ENCODE results near the gene PTPN6. TPM values are rescaled to one million over a fixed set of nuclear protein-coding genes. Genes with fewer than 3 reads are reported as not detected.

PTPN6 gene
- total and polyA plus RNA-seq, 2 of the 13 experiments (the other 11 are each of a cell fraction or from before 2014, with no cell fraction given) = 10.5 to 10.6 TPM

DNA sequence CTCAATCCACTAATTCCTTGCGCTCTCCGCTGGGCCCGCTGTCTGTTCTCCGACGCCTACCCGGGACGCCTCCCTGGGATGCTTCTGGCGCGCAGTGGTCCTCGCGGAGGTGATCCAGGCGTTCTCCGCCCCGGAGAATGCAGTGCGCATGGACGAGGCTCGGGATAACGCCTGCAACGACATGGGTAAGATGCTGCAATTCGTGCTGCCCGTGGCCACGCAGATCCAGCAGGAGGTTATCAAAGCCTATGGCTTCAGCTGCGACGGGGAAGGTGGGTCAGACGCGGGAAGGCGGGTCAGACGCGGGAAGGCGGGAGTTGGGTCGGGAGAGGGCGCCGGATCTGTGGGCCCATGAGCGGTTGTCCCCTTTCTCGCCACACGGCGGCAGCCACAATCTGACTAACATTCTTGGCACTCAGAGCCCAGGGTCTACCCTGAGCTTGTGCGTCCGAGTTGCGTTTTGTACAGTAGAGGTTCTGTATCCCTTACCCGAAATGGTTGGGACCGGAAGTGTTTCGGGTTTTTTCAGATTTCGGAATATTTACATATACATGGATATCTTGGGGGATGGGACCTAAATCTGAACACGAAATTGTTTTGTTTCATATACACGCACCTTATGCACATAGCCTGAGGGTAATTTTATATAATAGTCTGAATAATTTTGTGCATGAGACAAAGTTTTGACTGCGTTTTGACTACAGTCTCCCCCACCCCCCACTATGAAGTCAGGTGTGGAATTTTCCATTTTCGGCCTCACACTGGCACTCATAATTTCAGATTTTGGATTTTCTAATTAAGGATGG lies 6.6 kb upstream of the PTPN6 start (continued):
- TF ChIP-seq SALL2 (CRISPR knock-in tag; IDR thresholded peaks at IDR 0.05) = peak; percentile 73
- TF ChIP-seq ZNF790 (CRISPR knock-in tag; IDR thresholded peaks at IDR 0.05; ENCODE audit: borderline replicate concordance) = no peak
- no peak for TF ChIP-seq IRF2 (CRISPR knock-in tag; IDR thresholded peaks at IDR 0.05)
- 0 out of 2 replicates have a peak, but pooled peaks have one; percentile 59 for TF ChIP-seq FIP1L1 (IDR thresholded peaks at IDR 0.05; ENCODE audit: borderline replicate concordance, insufficient read depth, low read depth, low read length)
- TF ChIP-seq, protein P1, sequence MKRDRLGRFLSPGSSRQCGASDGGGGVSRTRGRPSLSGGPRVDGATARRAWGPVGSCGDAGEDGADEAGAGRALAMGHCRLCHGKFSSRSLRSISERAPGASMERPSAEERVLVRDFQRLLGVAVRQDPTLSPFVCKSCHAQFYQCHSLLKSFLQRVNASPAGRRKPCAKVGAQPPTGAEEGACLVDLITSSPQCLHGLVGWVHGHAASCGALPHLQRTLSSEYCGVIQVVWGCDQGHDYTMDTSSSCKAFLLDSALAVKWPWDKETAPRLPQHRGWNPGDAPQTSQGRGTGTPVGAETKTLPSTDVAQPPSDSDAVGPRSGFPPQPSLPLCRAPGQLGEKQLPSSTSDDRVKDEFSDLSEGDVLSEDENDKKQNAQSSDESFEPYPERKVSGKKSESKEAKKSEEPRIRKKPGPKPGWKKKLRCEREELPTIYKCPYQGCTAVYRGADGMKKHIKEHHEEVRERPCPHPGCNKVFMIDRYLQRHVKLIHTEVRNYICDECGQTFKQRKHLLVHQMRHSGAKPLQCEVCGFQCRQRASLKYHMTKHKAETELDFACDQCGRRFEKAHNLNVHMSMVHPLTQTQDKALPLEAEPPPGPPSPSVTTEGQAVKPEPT (CRISPR knock-in tag; IDR thresholded peaks at IDR 0.05; ENCODE audit: low read depth) = no peak
- peak; percentile 62; the same call in 1 of the 2 replicates for TF ChIP-seq ZFY (CRISPR knock-in tag; IDR thresholded peaks at IDR 0.05)
- no peak for TF ChIP-seq ZNF264 (CRISPR knock-in tag; IDR thresholded peaks at IDR 0.05)
- no peak for TF ChIP-seq MBD4 (IDR thresholded peaks at IDR 0.05; ENCODE audit: borderline replicate concordance, low read length)
- no peak for TF ChIP-seq PTBP1 (IDR thresholded peaks at IDR 0.05; ENCODE audit: low read depth, low read length, poor library complexity, severe bottlenecking)
- TF ChIP-seq, protein P2, sequence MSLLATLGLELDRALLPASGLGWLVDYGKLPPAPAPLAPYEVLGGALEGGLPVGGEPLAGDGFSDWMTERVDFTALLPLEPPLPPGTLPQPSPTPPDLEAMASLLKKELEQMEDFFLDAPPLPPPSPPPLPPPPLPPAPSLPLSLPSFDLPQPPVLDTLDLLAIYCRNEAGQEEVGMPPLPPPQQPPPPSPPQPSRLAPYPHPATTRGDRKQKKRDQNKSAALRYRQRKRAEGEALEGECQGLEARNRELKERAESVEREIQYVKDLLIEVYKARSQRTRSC (CRISPR knock-in tag; IDR thresholded peaks at IDR 0.05; ENCODE audit: low read depth) = no peak
- TF ChIP-seq MBNL3 (CRISPR knock-in tag; conservative IDR thresholded peaks at IDR 0.05) = no peak
- peak; percentile 61 for TF ChIP-seq AGO1 (IDR thresholded peaks at IDR 0.05; ENCODE audit: low read depth, low read length, poor library complexity, severe bottlenecking)
- peak; percentile 49; the same call in 1 of the 2 replicates for TF ChIP-seq ZNF205 (CRISPR knock-in tag; IDR thresholded peaks at IDR 0.05)
- no peak; the same call in 1 of the 2 replicates for TF ChIP-seq KAT7 (CRISPR knock-in tag; IDR thresholded peaks at IDR 0.05; ENCODE audit: borderline replicate concordance)
- peak; percentile 60 for TF ChIP-seq XRCC5 (optimal IDR thresholded peaks at IDR 0.05; ENCODE audit: low read length)
- no peak for TF ChIP-seq SP5 (CRISPR knock-in tag; IDR thresholded peaks at IDR 0.05; ENCODE audit: borderline replicate concordance, low read depth)
- TF ChIP-seq SP140L (CRISPR knock-in tag; IDR thresholded peaks at IDR 0.05; ENCODE audit: borderline replicate concordance) = no peak
- TF ChIP-seq TOE1 (CRISPR knock-in tag; IDR thresholded peaks at IDR 0.05) = no peak
- TF ChIP-seq U2AF1 (optimal IDR thresholded peaks at IDR 0.05; ENCODE audit: low read depth, low read length) = no peak
- no peak for TF ChIP-seq ZNF234 (CRISPR knock-in tag; conservative IDR thresholded peaks at IDR 0.05)
- no peak for TF ChIP-seq ZEB1 (IDR thresholded peaks at IDR 0.05; ENCODE audit: insufficient replicate concordance, low read depth)
- peak; percentile 68; the same call in 1 of the 2 replicates for TF ChIP-seq ISL2 (CRISPR knock-in tag; IDR thresholded peaks at IDR 0.05)
- TF ChIP-seq ZNF674 (CRISPR knock-in tag; IDR thresholded peaks at IDR 0.05; ENCODE audit: low read depth) = 0 out of 2 replicates have a peak, but pooled peaks have one; percentile 43
- no peak for TF ChIP-seq ZNF329 (CRISPR knock-in tag; IDR thresholded peaks at IDR 0.05; ENCODE audit: low read depth)
- TF ChIP-seq, protein P3, sequence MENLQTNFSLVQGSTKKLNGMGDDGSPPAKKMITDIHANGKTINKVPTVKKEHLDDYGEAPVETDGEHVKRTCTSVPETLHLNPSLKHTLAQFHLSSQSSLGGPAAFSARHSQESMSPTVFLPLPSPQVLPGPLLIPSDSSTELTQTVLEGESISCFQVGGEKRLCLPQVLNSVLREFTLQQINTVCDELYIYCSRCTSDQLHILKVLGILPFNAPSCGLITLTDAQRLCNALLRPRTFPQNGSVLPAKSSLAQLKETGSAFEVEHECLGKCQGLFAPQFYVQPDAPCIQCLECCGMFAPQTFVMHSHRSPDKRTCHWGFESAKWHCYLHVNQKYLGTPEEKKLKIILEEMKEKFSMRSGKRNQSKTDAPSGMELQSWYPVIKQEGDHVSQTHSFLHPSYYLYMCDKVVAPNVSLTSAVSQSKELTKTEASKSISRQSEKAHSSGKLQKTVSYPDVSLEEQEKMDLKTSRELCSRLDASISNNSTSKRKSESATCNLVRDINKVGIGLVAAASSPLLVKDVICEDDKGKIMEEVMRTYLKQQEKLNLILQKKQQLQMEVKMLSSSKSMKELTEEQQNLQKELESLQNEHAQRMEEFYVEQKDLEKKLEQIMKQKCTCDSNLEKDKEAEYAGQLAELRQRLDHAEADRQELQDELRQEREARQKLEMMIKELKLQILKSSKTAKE (CRISPR knock-in tag; IDR thresholded peaks at IDR 0.05; ENCODE audit: borderline replicate concordance) = peak; percentile 67; the same call in 1 of the 2 replicates
